ENCODE measurements around the gene RAB37.
A peak's percentile ranks its signal among the peaks of the same experiment; 100 is the strongest.

The RAB37 gene

GRCh38 chr17:74746922-74747321 lies 9.9 kb downstream of the RAB37 start:
- Histone ChIP-seq H3K4me2 (ENCODE audit: low read length) (no peak overlapping the region), H3K36me3 (ENCODE audit: insufficient read depth, low read length) (no peaks in the 10 kb centered on the region), H3K4me3 (ENCODE audit: low read depth, low read length, poor library complexity, severe bottlenecking) (no peak overlapping the region), H3K27ac (ENCODE audit: low read depth, low read length, poor library complexity, severe bottlenecking) (no peak overlapping the region), H3K79me2 (ENCODE audit: insufficient read depth, low read length) (no peaks in the 10 kb centered on the region), H3K27me3 (ENCODE audit: insufficient read depth, low read length) (no peaks in the 10 kb centered on the region), H3F3A (ENCODE audit: insufficient read depth, low read length) (no peaks in the 10 kb centered on the region), H3K9me2 (ENCODE audit: low read depth, low read length) (no peaks in the 10 kb centered on the region), H2AFZ (ENCODE audit: low read length) (no peak overlapping the region), H3K9ac (ENCODE audit: low read length) (no peak overlapping the region), H3K9me3 (ENCODE audit: low read length) (no peaks in the 10 kb centered on the region), H3K4me1 (ENCODE audit: insufficient read depth, low read length, severe bottlenecking) (peaks cover 26% of the 10 kb centered on the region), H4K20me1 (ENCODE audit: insufficient read depth, low read length) (no peaks in the 10 kb centered on the region)
- TF ChIP-seq EZH2 (IDR thresholded peaks at IDR 0.05; ENCODE audit: borderline replicate concordance, low read length) (no peak), CTCF (IDR thresholded peaks at IDR 0.05; ENCODE audit: low read length) (no peak)

DNA sequence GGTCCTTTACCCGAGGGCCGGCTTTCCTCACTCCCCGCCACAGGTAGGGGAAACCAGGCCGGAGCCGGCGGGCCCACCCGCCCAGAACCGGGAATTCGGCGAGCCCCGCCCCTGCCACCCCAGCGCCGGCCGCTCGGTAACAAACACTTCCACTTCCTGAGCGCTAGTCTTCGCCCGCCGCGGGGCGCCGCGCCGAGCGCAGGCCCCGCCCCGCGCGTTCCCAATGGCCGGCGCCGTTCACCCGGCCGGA lies 11.1 kb downstream of the RAB37 start:
- Histone ChIP-seq H3K9ac (ENCODE audit: low read length) (peak overlapping the region; percentile 38; the same call in 1 of the 2 replicates), H3K4me2 (ENCODE audit: low read length) (peak overlapping the region; percentile 49), H3K79me2 (ENCODE audit: insufficient read depth, low read length) (no peaks in the 10 kb centered on the region), H3K4me1 (ENCODE audit: insufficient read depth, low read length, severe bottlenecking) (peaks cover 20% of the 10 kb centered on the region), H3K9me3 (ENCODE audit: low read length) (no peaks in the 10 kb centered on the region), H2AFZ (ENCODE audit: low read length) (no peak overlapping the region), H3K4me3 (ENCODE audit: low read depth, low read length, poor library complexity, severe bottlenecking) (peak overlapping the region; percentile 73), H3K9me2 (ENCODE audit: low read depth, low read length) (no peaks in the 10 kb centered on the region), H4K20me1 (ENCODE audit: insufficient read depth, low read length) (no peaks in the 10 kb centered on the region), H3K27me3 (ENCODE audit: insufficient read depth, low read length) (no peaks in the 10 kb centered on the region), H3K36me3 (ENCODE audit: insufficient read depth, low read length) (no peaks in the 10 kb centered on the region), H3K27ac (ENCODE audit: low read depth, low read length, poor library complexity, severe bottlenecking) (no peak overlapping the region), H3F3A (ENCODE audit: insufficient read depth, low read length) (no peaks in the 10 kb centered on the region)
- no peak for TF ChIP-seq CTCF (IDR thresholded peaks at IDR 0.05; ENCODE audit: low read length)
- no peak for TF ChIP-seq EZH2 (IDR thresholded peaks at IDR 0.05; ENCODE audit: borderline replicate concordance, low read length)

DNA sequence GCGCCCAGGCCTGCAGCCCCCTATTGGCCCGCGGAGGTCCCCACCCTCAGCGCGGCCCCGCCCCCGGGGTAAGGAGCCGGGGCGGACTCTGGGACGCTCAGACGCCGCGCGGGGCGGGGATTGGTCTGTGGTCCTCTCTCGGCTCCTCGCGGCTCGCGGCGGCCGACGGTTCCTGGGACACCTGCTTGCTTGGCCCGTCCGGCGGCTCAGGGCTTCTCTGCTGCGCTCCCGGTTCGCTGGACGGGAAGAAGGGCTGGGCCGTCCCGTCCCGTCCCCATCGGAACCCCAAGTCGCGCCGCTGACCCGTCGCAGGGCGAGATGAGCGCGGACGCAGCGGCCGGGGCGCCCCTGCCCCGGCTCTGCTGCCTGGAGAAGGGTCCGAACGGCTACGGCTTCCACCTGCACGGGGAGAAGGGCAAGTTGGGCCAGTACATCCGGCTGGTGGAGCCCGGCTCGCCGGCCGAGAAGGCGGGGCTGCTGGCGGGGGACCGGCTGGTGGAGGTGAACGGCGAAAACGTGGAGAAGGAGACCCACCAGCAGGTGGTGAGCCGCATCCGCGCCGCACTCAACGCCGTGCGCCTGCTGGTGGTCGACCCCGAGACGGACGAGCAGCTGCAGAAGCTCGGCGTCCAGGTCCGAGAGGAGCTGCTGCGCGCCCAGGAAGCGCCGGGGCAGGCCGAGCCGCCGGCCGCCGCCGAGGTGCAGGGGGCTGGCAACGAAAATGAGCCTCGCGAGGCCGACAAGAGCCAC lies 11.6 kb downstream of the RAB37 start, which contains the start of gene NHERF1:
TSS of gene NHERF1 (plus strand) at position 100 of the 750 bp plus-strand sequence. CDS start at position 319, 219 bp downstream.
- peak within 1 kb of the TSS; percentile 75 for H3K9ac ChIP-seq (ENCODE audit: low read length)
- no peak within 1 kb of the TSS for H2AFZ ChIP-seq (ENCODE audit: low read length)
- no peaks in the 10 kb centered on the region for H3K36me3 ChIP-seq (ENCODE audit: insufficient read depth, low read length)
- peaks cover 20% of the 10 kb centered on the region for H3K4me1 ChIP-seq (ENCODE audit: insufficient read depth, low read length, severe bottlenecking)
- H3F3A ChIP-seq (ENCODE audit: insufficient read depth, low read length), result no peaks in the 10 kb centered on the region
- no peaks in the 10 kb centered on the region for H4K20me1 ChIP-seq (ENCODE audit: insufficient read depth, low read length)
- no peaks in the 10 kb centered on the region for H3K9me3 ChIP-seq (ENCODE audit: low read length)
- H3K9me2 ChIP-seq (ENCODE audit: low read depth, low read length), result no peaks in the 10 kb centered on the region
- TF ChIP-seq CTCF (IDR thresholded peaks at IDR 0.05; ENCODE audit: low read length), result peak; percentile 35
- TF ChIP-seq EZH2 (IDR thresholded peaks at IDR 0.05; ENCODE audit: borderline replicate concordance, low read length), result no peak
- peak within 1 kb of the TSS; percentile 65 for H3K4me2 ChIP-seq (ENCODE audit: low read length)
- H3K4me3 ChIP-seq (ENCODE audit: low read depth, low read length, poor library complexity, severe bottlenecking), result peak within 1 kb of the TSS; percentile 73
- H3K27ac ChIP-seq (ENCODE audit: low read depth, low read length, poor library complexity, severe bottlenecking), result no peak within 1 kb of the TSS
- no peaks in the 10 kb centered on the region for H3K79me2 ChIP-seq (ENCODE audit: insufficient read depth, low read length)
- no peaks in the 10 kb centered on the region for H3K27me3 ChIP-seq (ENCODE audit: insufficient read depth, low read length)
